GM19372 (cell line): Measurements from ENCODE around the gene SCO2.

Experiments
- ATAC-seq: cut with Tn5 transposase; IDR thresholded peaks from one replicate; pipeline ENCODE4 v1.9.1; 2021; ENCODE audit warnings: mild to moderate bottlenecking, low read depth, moderate library complexity; ENCODE audit not compliant: unreplicated experiment

The SCO2 gene

GRCh38 chr22:50503475-50504145, 21.8 kb downstream of the SCO2 start:
- no peak for ATAC-seq

- no peak for ATAC-seq
These were observed 22.5 kb downstream of the SCO2 start for GRCh38 chr22:50502628-50503474.

GRCh38 chr22:50502096-50502495, 23.3 kb downstream of the SCO2 start:
- ATAC-seq, result no peak

DNA sequence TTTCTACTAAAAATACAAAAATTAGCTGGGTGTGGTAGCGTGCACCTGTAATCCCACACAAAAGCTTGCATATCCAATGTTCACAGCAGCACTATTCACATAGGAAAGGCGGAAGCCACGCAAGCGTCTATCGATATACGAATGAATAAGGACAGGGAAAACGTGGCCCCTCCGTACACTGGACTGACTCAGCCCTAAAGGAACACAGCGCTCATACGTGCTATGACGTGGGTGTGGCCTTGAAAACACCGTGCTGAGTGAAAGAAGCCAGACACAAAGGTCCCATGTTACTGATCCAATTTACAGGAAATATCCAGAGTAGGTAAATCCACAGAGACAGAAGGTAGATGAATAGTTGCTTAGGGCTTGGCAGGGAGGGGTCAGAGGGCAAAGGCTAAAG, 24.9 kb downstream of the SCO2 start:
- no peak for ATAC-seq

GRCh38 chr22:50498322-50498890, 27.0 kb downstream of the SCO2 start:
- ATAC-seq, result no peak

DNA sequence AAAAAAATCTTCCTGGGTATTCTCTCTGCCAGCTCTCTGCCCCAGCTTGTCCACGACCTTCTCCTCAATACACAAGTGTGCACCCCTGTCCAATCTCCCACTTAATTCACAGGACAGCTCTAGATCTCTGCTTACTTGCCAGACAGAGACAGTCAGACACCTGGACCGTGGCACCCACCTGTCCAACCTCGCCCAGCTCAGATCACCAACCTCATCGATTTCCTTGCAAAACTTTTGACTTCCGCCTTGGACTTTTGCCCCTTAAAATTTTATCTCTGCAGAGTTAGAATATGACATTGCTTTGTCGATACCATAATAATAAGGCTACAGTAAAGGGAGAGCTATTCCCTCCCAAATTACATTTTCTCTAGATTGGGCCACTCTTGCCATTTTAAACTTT, 28.3 kb downstream of the SCO2 start:
- no peak for ATAC-seq

GRCh38 chr22:50490531-50491308, 34.7 kb downstream of the SCO2 start:
- ATAC-seq, result no peak

GRCh38 chr22:50489363-50490243, 35.8 kb downstream of the SCO2 start:
- no peak for ATAC-seq

GRCh38 chr22:50488886-50489285, 36.5 kb downstream of the SCO2 start:
- no peak for ATAC-seq

- ATAC-seq, result no peak
These were observed 37.3 kb downstream of the SCO2 start for GRCh38 chr22:50488006-50488677.

- no peak for ATAC-seq
These were observed 38.0 kb downstream of the SCO2 start for GRCh38 chr22:50487290-50488005.

- ATAC-seq, result no peak
These were observed 38.7 kb downstream of the SCO2 start, which contains the start of gene MIOX for GRCh38 chr22:50486561-50487289. TSS of gene MIOX (plus strand) at chr22:50486859. CDS start at chr22:50486898, 39 bp downstream.

DNA sequence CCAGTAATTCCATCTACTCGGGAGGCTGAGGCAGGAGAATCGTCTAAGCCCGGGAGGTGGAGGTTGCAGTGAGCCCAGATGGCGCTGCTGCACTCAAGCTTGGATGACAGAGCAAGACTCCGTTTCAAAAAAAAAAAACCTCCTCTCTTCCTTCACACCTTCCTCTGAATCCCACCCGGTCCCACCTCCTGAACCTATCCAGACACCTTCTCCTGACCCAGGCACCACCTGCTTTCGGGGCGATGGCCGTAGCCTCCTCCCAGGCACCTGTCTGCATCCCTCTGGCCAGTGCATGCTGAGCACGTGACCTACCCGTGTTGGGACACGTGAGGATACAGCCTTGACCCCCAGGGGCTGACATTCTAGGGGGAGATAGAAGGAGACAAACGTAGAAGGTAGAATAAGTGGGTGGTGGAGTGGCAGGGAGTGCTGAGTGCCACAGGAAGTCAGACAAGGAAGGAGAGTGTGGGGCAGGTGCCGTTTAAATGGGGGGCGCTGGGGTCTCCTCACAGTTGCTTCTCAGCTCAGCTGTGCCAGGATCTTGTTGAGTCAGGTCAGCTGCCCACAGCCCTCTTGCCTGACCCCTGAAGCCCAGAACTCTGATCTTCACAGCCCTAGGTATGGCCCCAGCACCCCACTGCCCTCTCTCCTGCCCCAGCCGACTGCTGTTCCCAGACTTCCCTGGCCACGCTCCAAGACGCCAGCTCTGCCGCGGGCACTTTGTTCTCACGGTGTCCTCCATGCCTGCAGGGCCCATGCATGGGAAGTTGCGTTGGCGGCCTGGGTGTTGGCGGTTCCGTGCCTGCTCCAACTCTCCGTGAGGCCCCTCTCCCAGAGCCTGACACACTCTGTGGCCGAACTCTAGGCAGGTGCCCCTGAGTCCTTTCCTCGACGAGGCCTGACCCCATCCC, 39.9 kb downstream of the SCO2 start:
- no peak for ATAC-seq

DNA sequence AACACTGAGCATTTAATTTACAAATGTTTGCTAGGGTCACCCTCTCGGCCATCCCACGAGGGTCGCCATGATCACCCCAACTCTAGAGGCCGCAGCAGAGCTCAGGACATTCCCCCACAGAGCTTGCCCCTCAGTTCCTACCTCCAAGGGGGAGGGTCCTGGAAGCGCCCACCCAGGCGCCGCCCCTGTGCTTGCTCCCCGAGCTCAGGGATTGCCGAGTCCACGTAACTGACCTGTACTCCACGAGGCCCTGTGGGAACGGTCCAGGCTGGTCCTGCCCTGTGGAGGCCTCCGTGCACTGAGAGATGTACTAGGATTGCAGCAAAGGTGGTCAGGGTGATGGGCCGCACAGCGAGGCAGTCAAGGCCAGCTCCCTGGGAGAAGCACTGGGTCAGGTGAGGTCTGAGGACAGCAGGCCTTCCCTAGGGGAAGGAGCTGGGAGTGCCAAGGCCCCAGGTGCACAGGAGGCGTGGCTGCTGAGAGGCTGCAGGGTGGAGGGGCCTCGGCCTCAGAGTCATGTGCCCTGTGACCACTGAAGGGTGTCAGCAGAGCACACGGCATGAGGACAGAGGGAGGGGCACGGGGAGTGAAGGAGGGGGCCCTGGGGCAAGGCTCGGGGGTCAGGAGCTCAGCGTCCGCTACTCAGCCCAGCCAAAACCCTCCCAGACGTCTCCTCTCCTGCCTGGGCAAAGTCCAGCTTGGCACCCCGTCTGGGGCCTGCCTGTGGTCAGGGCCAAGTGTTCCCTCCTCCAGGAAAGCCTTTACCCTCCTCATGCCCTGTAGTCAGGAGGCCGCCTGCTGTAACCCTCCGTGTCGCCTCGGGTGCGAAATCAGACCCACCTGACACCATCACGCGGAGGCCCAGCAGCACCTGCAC, 41.2 kb downstream of the SCO2 start:
- ATAC-seq, result no peak

DNA sequence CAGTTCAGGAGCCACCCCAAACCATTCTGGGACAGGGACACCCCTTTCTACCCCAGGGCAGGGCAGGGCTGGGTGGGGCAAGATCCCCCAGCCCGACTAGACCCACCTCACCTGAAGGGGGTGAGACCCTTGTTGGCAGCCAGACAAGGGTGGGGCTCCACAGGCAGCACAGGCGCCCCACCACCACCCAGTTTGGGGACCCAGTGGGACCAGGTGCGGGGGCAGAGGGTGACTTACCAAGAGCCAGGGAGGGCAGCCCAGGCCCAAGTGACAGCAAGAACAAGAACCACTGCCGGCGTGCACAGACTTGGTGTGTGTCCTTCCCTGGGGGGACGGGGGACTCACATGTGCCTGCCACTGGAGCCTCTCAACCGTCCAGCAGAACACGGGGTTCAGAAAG, 41.8 kb downstream of the SCO2 start:
- ATAC-seq, result no peak

DNA sequence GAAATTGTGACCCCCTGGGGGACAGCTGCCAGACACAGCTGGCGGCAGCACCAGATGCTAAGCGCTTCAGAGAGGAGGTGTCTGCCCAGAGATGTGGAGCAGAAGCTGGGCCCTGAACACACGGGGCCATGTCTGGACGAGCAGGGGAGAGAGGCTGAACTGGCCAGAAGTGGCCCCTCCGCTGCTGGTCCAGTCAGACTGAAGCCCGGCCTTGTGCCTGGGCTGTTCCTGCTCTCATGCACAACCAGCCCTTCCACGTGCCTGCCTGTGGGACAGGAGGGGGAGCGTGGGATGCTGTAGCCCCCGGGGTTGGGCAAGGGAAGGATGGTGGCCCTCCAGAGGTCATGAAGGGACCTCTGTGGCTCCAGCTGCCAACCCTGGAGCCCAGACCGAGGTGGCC, 42.3 kb downstream of the SCO2 start:
- no peak for ATAC-seq
